ENCODE measurements around the gene CFAP77. TPM values are rescaled to one million over a fixed set of nuclear protein-coding genes. Genes with fewer than 3 reads are reported as not detected.

Gene CFAP77
- total and polyA plus RNA-seq, 7 donors, result not detected

DNA sequence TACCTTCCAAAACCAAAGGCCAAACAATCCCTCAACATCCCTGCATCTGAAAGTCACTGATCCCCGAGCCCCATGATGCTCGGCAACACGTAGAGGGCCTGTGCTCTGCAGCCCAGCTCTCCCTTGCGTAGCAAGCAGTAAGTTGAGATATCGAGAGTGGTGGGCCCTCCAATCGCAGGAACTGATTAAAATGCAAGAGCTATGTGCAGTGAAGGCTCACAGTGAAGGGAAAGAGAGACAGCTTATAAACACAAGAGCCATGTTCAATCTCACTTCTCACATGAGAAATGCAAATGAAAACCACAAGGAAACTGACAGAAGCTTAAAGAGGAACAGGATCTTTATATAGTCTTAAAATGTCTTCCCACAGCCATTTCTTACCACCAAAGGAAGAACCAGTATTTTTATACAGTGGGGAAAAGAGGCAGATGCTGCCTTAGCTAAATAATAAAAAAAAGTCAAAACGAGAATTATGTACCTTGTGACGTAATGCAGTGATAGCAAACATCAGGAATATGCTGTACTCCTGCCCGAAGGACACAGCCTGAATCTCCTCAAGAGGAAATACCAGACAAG is 28.0 kb upstream of the CFAP77 start:
- no peaks in the 10 kb centered on the region for H3K9me3 ChIP-seq
- no peak for DNase-seq
- H3K27me3 ChIP-seq, result no peaks in the 10 kb centered on the region
- no peak overlapping the region for H3K4me3 ChIP-seq
- H3K4me1 ChIP-seq, result no peaks in the 10 kb centered on the region
- WGBS, 2 donors, result 64 to 87% methylated on average over 9 of the region's 9 CpGs
- H3K36me3 ChIP-seq, result peaks cover 12 to 90% (median 21%) of the 10 kb centered on the region in 4 donors
- TF ChIP-seq POLR2AphosphoS5 (IDR thresholded peaks at IDR 0.05) (no peak), POLR2A (IDR thresholded peaks at IDR 0.05) (no peak), EP300 (IDR thresholded peaks at IDR 0.05) (no peak), CTCF (IDR thresholded peaks at IDR 0.05) (no peak)
- no peak overlapping the region for H3K27ac ChIP-seq
- intact Hi-C loops (cut with DNase I), result no loop called here

- no peaks in the 10 kb centered on the region for H3K27me3 ChIP-seq
- H3K36me3 ChIP-seq, result peaks cover 17 to 92% (median 27%) of the 10 kb centered on the region in 4 donors
- no peaks in the 10 kb centered on the region for H3K9me3 ChIP-seq
- WGBS, 2 donors, result 59 to 87% methylated on average over 10 of the region's 10 CpGs
- intact Hi-C loops (cut with DNase I), result no loop called here
- no peak for TF ChIP-seq POLR2A (IDR thresholded peaks at IDR 0.05)
- TF ChIP-seq POLR2AphosphoS5 (IDR thresholded peaks at IDR 0.05), result no peak
- no peak for TF ChIP-seq CTCF (IDR thresholded peaks at IDR 0.05)
- TF ChIP-seq EP300 (IDR thresholded peaks at IDR 0.05), result no peak
- DNase-seq, result no peak
- H3K4me3 ChIP-seq, result no peak overlapping the region
- no peaks in the 10 kb centered on the region for H3K4me1 ChIP-seq
- H3K27ac ChIP-seq, result no peak overlapping the region
These were observed 26.5 kb upstream of the CFAP77 start for GRCh38 chr9:132383462-132383883.

- Histone ChIP-seq H3K27ac (no peak overlapping the region), H3K4me3 (no peak overlapping the region), H3K27me3 (no peaks in the 10 kb centered on the region), H3K4me1 (no peaks in the 10 kb centered on the region), H3K36me3 (peaks cover 15 to 93% (median 28%) of the 10 kb centered on the region in 4 donors), H3K9me3 (no peaks in the 10 kb centered on the region)
- 68 to 94% methylated on average over 8 of the region's 8 CpGs for WGBS, 2 donors
- no peak for TF ChIP-seq CTCF (IDR thresholded peaks at IDR 0.05)
- TF ChIP-seq EP300 (IDR thresholded peaks at IDR 0.05), result no peak
- no peak for TF ChIP-seq POLR2AphosphoS5 (IDR thresholded peaks at IDR 0.05)
- no peak for TF ChIP-seq POLR2A (IDR thresholded peaks at IDR 0.05)
- intact Hi-C loops (cut with DNase I), result no loop called here
- no peak for DNase-seq
These were observed 25.6 kb upstream of the CFAP77 start for GRCh38 chr9:132384376-132384775.

DNA sequence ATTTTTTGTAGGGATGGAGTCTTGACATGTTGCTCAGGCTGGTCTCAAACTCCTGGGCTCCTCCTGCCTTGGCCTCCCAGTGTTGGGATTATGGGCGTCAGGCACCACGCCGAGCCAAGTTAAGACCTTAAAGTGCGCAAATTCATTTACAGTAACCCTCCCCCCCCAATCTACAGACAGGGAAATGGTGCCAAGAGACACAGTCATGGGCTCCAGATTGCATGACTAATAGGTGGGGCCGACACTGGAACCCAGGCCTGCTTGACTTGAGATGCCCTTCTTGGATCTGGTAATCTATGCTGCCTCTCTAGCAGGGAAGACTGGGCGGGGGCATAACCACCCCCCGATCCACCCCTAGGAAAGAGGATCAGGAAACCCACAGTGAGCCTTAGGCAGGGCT is 22.9 kb upstream of the CFAP77 start:
- Histone ChIP-seq H3K9me3 (no peaks in the 10 kb centered on the region), H3K27me3 (no peaks in the 10 kb centered on the region), H3K4me3 (no peak overlapping the region), H3K36me3 (peaks cover 34 to 95% (median 45%) of the 10 kb centered on the region in 4 donors), H3K27ac (no peak overlapping the region), H3K4me1 (no peaks in the 10 kb centered on the region)
- WGBS, 2 donors, result 97% methylated on average over 7 of the region's 7 CpGs
- intact Hi-C loops (cut with DNase I), result no loop called here
- TF ChIP-seq POLR2A (IDR thresholded peaks at IDR 0.05) (no peak), POLR2AphosphoS5 (IDR thresholded peaks at IDR 0.05) (no peak), CTCF (IDR thresholded peaks at IDR 0.05) (no peak), EP300 (IDR thresholded peaks at IDR 0.05) (no peak)
- DNase-seq, result no peak

GRCh38 chr9:132390966-132391365 is 19.0 kb upstream of the CFAP77 start:
- H3K4me1 ChIP-seq, result no peaks in the 10 kb centered on the region
- H3K36me3 ChIP-seq, result peaks cover 34 to 98% (median 59%) of the 10 kb centered on the region in 4 donors
- DNase-seq, result no peak
- H3K27me3 ChIP-seq, result no peaks in the 10 kb centered on the region
- H3K4me3 ChIP-seq, result no peak overlapping the region
- H3K27ac ChIP-seq, result no peak overlapping the region
- no peaks in the 10 kb centered on the region for H3K9me3 ChIP-seq
- WGBS, 2 donors, result 78 to 80% methylated on average over 7 of the region's 7 CpGs
- intact Hi-C loops (cut with DNase I), result no loop called here
- no peak for TF ChIP-seq CTCF (IDR thresholded peaks at IDR 0.05)
- TF ChIP-seq EP300 (IDR thresholded peaks at IDR 0.05), result no peak
- TF ChIP-seq POLR2A (IDR thresholded peaks at IDR 0.05), result no peak
- no peak for TF ChIP-seq POLR2AphosphoS5 (IDR thresholded peaks at IDR 0.05)

Measured in sigmoid colon (tissue), 7 donors.